GM12892 (cell line): ENCODE results near the gene ASB6.

Experiments
- POLR2A ChIP-seq: IDR thresholded peaks from 2 replicates; pipeline ENCODE4 v1.6.1; 2011; ENCODE audit warnings: low read depth, low read length, control low read depth
- POLR2AphosphoS5 ChIP-seq: IDR thresholded peaks from 2 replicates; pipeline ENCODE4 v1.6.1; 2011; ENCODE audit warnings: low read depth, low read length, control low read depth
- TAF1 ChIP-seq: IDR thresholded peaks from 2 replicates; pipeline ENCODE4 v1.6.1; 2011; ENCODE audit warnings: low read depth, mild to moderate bottlenecking, control low read depth, low read length, borderline replicate concordance

GRCh38 chr9:129637673-129638439 is 4.1 kb downstream of the ASB6 start:
- TF ChIP-seq POLR2AphosphoS5 (no peak), POLR2A (no peak), TAF1 (no peak)
